D721Med (cell line): ENCODE measurements around the gene SNRK.
"Not testable (repeated sequence)": the region's sequence is repeated elsewhere in the genome, so short reads cannot be mapped to it uniquely, and the experiment has no call there.

Experiments used
- DNase-seq: peaks from one replicate; pipeline ENCODE4 v3.0.0; 2011; ENCODE audit warnings: low spot score; ENCODE audit not compliant: insufficient read length
- FAIRE-seq: peaks from 2 replicates; lab custom pipeline; 2011; peaks lifted over from hg19 to GRCh38; lab: Jason Lieb, UNC
- CTCF ChIP-seq: IDR thresholded peaks from 2 replicates; pipeline ENCODE4 v1.5.1; 2012; ENCODE audit warnings: mild to moderate bottlenecking, control low read depth; ENCODE audit not compliant: insufficient read depth; ENCODE audit errors: missing control alignments

Gene SNRK

GRCh38 chr3:43348350-43348749 lies 62.0 kb downstream of the SNRK start:
- FAIRE-seq = no peak
- DNase-seq = no peak
- TF ChIP-seq CTCF = no peak

GRCh38 chr3:43348852-43349574 lies 62.7 kb downstream of the SNRK start:
- FAIRE-seq (no peak), DNase-seq (no peak)
- no peak for TF ChIP-seq CTCF

- TF ChIP-seq CTCF = no peak
- DNase-seq = no peak
- FAIRE-seq = no peak
Observed at GRCh38 chr3:43349716-43350115, 63.4 kb downstream of the SNRK start.

GRCh38 chr3:43353393-43353792 lies 67.1 kb downstream of the SNRK start:
- TF ChIP-seq CTCF = no peak
- no peak for FAIRE-seq
- no peak for DNase-seq

GRCh38 chr3:43353923-43354670 lies 67.8 kb downstream of the SNRK start:
- no peak for FAIRE-seq

GRCh38 chr3:43356033-43356432 lies 69.7 kb downstream of the SNRK start:
- not testable (repeated sequence) for DNase-seq, FAIRE-seq

More at GRCh38 chr3:43353923-43354670, 67.8 kb downstream of the SNRK start:
- DNase-seq = no peak
- TF ChIP-seq CTCF = no peak

- DNase-seq (no peak), FAIRE-seq (no peak)
- no peak for TF ChIP-seq CTCF
Observed at GRCh38 chr3:43361077-43361476, 74.7 kb downstream of the SNRK start.
